ENCODE measurements around the gene NCKAP5.

- no peak for TF ChIP-seq EZH2 (IDR thresholded peaks at IDR 0.05; ENCODE audit: insufficient read depth, poor library complexity, severe bottlenecking)
- no peak for TF ChIP-seq EZH2phosphoT487 (IDR thresholded peaks at IDR 0.05; ENCODE audit: insufficient read depth, low read depth)
Observed at GRCh38 chr2:133502678-133503077, 65.6 kb downstream of the NCKAP5 start.

Measured in GM23248 (cell line).